H9 (cell line): ENCODE results near the gene MAPKAPK3. TPM values are rescaled to one million over a fixed set of nuclear protein-coding genes. Genes with fewer than 3 reads are reported as not detected.

Source experiments
- DNase-seq: peaks from one replicate; pipeline ENCODE4 v3.0.0-alpha.2; 2017
- H2AFZ ChIP-seq: one replicate; pipeline ENCODE4 v1.6.1; 2013; ENCODE audit warnings: mild to moderate bottlenecking, low read length, control low read depth, moderate library complexity
- H2AK5ac ChIP-seq: 2 replicates; pipeline ENCODE4 v1.6.1; 2013; ENCODE audit warnings: low read length, control low read depth, mixed read lengths; ENCODE audit not compliant: insufficient read length
- H2BK120ac ChIP-seq: one replicate; pipeline ENCODE4 v1.6.1; 2013; ENCODE audit warnings: low read depth, mild to moderate bottlenecking, low read length, control low read depth, inconsistent platforms; ENCODE audit not compliant: poor library complexity, severe bottlenecking
- H2BK12ac ChIP-seq: 2 replicates; pipeline ENCODE4 v1.6.1; 2013; ENCODE audit warnings: low read length, control low read depth, mixed read lengths, low read depth; ENCODE audit not compliant: insufficient read length
- H2BK15ac ChIP-seq: 2 replicates; pipeline ENCODE4 v1.6.1; 2013; ENCODE audit warnings: low read depth, low read length, control low read depth
- H2BK20ac ChIP-seq: one replicate; pipeline ENCODE4 v1.6.1; 2013; ENCODE audit warnings: low read depth, mild to moderate bottlenecking, low read length, control low read depth, inconsistent platforms; ENCODE audit not compliant: poor library complexity, severe bottlenecking
- H2BK5ac ChIP-seq: 2 replicates; pipeline ENCODE4 v1.6.1; 2013; ENCODE audit warnings: low read length, control low read depth, mixed read lengths; ENCODE audit not compliant: insufficient read length
- H3K14ac ChIP-seq: 2 replicates; pipeline ENCODE4 v1.6.1; 2013; ENCODE audit warnings: low read length, control low read depth; ENCODE audit not compliant: insufficient read depth
- H3K18ac ChIP-seq: 2 replicates; pipeline ENCODE4 v1.6.1; 2013; ENCODE audit warnings: low read depth, mild to moderate bottlenecking, mixed read lengths, low read length, control low read depth; ENCODE audit not compliant: insufficient read length
- H3K23ac ChIP-seq: 2 replicates; pipeline ENCODE4 v1.6.1; 2013; ENCODE audit warnings: low read length, control low read depth, mixed read lengths, low read depth; ENCODE audit not compliant: insufficient read length
- H3K23me2 ChIP-seq: 2 replicates; pipeline ENCODE4 v1.6.1; 2013; ENCODE audit warnings: low read depth, mild to moderate bottlenecking, mixed read lengths, low read length, control low read depth; ENCODE audit not compliant: insufficient read length, poor library complexity, severe bottlenecking
- H3K27ac ChIP-seq: 2 replicates; pipeline ENCODE4 v1.5.1; 2013; ENCODE audit warnings: low read length, control low read depth, mixed read lengths, low read depth; ENCODE audit not compliant: insufficient read length
- H3K27me3 ChIP-seq: 2 replicates; pipeline ENCODE4 v1.6.1; 2013; ENCODE audit warnings: low read length, control low read depth, inconsistent platforms; ENCODE audit not compliant: insufficient read depth
- H3K4ac ChIP-seq: 2 replicates; pipeline ENCODE4 v1.6.1; 2013; ENCODE audit warnings: low read depth, mild to moderate bottlenecking, control low read depth, inconsistent platforms, low read length, moderate library complexity
- H3K4me1 ChIP-seq: 2 replicates; pipeline ENCODE4 v1.6.1; 2013; ENCODE audit warnings: low read length, control low read depth, inconsistent platforms; ENCODE audit not compliant: insufficient read depth
- H3K4me2 ChIP-seq: 2 replicates; pipeline ENCODE4 v1.6.1; 2013; ENCODE audit warnings: low read length, control low read depth, mixed read lengths; ENCODE audit not compliant: insufficient read length, insufficient read depth
- H3K56ac ChIP-seq: 2 replicates; pipeline ENCODE4 v1.6.1; 2013; ENCODE audit warnings: low read depth, mild to moderate bottlenecking, mixed read lengths, low read length, control low read depth; ENCODE audit not compliant: insufficient read length
- H3K79me1 ChIP-seq: 2 replicates; pipeline ENCODE4 v1.6.1; 2013; ENCODE audit warnings: low read depth, mild to moderate bottlenecking, moderate library complexity, low read length, control low read depth, inconsistent platforms; ENCODE audit not compliant: insufficient read depth, poor library complexity, severe bottlenecking
- H3K79me2 ChIP-seq: 2 replicates; pipeline ENCODE4 v1.6.1; 2013; ENCODE audit warnings: low read length, control low read depth, inconsistent platforms; ENCODE audit not compliant: insufficient read depth
- H3K9ac ChIP-seq: 2 replicates; pipeline ENCODE4 v1.6.1; 2013; ENCODE audit warnings: low read length, control low read depth, mixed read lengths; ENCODE audit not compliant: insufficient read length; ENCODE audit errors: extremely low read depth
- H3K9me3 ChIP-seq: one replicate; pipeline ENCODE4 v1.6.1; 2013; ENCODE audit warnings: low read depth, low read length, inconsistent platforms; ENCODE audit not compliant: control insufficient read depth
- H3T11ph ChIP-seq: one replicate; pipeline ENCODE4 v1.6.1; 2013; ENCODE audit warnings: mild to moderate bottlenecking, low read length, control low read depth, inconsistent platforms
- H4K20me1 ChIP-seq: one replicate; pipeline ENCODE4 v1.6.1; 2013; ENCODE audit not compliant: control insufficient read depth, insufficient read length, insufficient read depth
- H4K5ac ChIP-seq: 2 replicates; pipeline ENCODE4 v1.6.1; 2013; ENCODE audit warnings: low read depth, mild to moderate bottlenecking, mixed read lengths, low read length, control low read depth; ENCODE audit not compliant: insufficient read length
- H4K8ac ChIP-seq: replicated peaks from 2 replicates; pipeline ENCODE4 v1.6.1; 2013; ENCODE audit warnings: low read length, control low read depth, mixed read lengths, low read depth; ENCODE audit not compliant: insufficient read length
- H4K91ac ChIP-seq: 2 replicates; pipeline ENCODE4 v1.6.1; 2013; ENCODE audit warnings: low read depth, mild to moderate bottlenecking, moderate library complexity, mixed read lengths, low read length, control low read depth; ENCODE audit not compliant: insufficient read length
- H3K27ac Mint-ChIP-seq, 3 experiments: 2 replicates in 2 of 3; 3 replicates in 1 of 3; pipeline ENCODE4 v1.8.0; 2020 to 2021; ENCODE audit warnings: mixed read lengths in 3 of 3, mild to moderate bottlenecking in 1 of 3, moderate library complexity in 1 of 3
- H3K27me3 Mint-ChIP-seq: 2 replicates; pipeline ENCODE4 v1.8.0; 2021; ENCODE audit warnings: low read depth, mild to moderate bottlenecking, moderate library complexity, mixed read lengths
- H3K36me3 Mint-ChIP-seq, 3 experiments: 2 replicates in 2 of 3; 3 replicates in 1 of 3; pipeline ENCODE4 v1.8.0; 2020 to 2021; ENCODE audit warnings: low read depth in 3 of 3, mixed read lengths in 3 of 3; ENCODE audit not compliant: insufficient read depth in 1 of 3
- H3K4me1 Mint-ChIP-seq, 2 experiments: 2 replicates each; pipeline ENCODE4 v1.8.0; 2020; ENCODE audit warnings: mixed read lengths in 2 of 2
- H3K4me3 Mint-ChIP-seq, 2 experiments: 2 replicates in 1 of 2; 3 replicates in 1 of 2; pipeline ENCODE4 v1.8.0; 2020 to 2021; ENCODE audit warnings: mild to moderate bottlenecking in 2 of 2, mixed read lengths in 2 of 2, moderate library complexity in 1 of 2
- H3K9me3 Mint-ChIP-seq, 2 experiments: 2 replicates in 1 of 2; 3 replicates in 1 of 2; pipeline ENCODE4 v1.8.0; 2020; ENCODE audit warnings: mild to moderate bottlenecking in 2 of 2, mixed read lengths in 2 of 2, moderate library complexity in 1 of 2
- WGBS: extraction: QIAGEN DNeasy Blood & Tissue Kit; methylation state at CpG from one replicate; pipeline ENCODE4 v1.1.7; 2013; ENCODE audit warnings: missing lambda C conversion rate, low lambda C conversion rate, mixed read lengths; ENCODE audit not compliant: insufficient read length; ENCODE audit errors: extremely low coverage; 5-methylcytosine and 5-hydroxymethylcytosine counted together
- total RNA-seq: library from RNA; stranded (reverse); gene quantifications from 2 replicates; pipeline ENCODE4 v1.2.1, GENCODE V29; 2021
- TF ChIP-seq, protein P1 (sequence below): fragments of 200-600 bp; sonication (generic); conservative IDR thresholded peaks from 3 replicates; pipeline ENCODE4 v1.8.0; 2021; ENCODE audit warnings: antibody characterized with exemption, mild to moderate bottlenecking

Gene MAPKAPK3
- total RNA-seq, 1 experiment from 2014 or later, result 57.9 TPM

DNA sequence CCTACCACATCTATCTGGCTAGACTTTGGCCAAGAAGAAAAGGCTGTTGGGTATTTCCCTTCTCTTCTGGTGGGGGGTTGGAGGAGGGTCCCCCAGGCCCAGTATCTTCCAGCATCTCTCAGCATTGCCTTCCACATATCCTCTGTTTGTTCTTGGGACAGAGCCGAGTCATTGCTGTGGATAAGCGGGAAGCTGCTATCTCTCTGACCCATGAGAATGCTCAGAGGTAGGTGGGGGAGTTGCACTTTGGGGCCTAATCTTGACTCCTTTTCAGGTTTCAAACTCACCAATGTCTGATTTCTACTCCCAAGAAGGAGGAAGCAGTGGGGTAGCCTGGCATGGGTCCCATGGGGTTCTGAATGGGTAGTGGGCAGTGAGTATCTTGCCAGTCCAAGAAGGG lies 39.6 kb upstream of the MAPKAPK3 start:
- no peaks in the 10 kb centered on the region for H4K20me1 ChIP-seq
- H3K9me3 ChIP-seq, result no peaks in the 10 kb centered on the region
- no peak for DNase-seq
- H3K4ac ChIP-seq, result no peak overlapping the region
- H3K23ac ChIP-seq, result no peak overlapping the region
- no peak overlapping the region for H3K56ac ChIP-seq
- H3K27ac Mint-ChIP-seq, result no peak overlapping the region
- no peak overlapping the region for H3K14ac ChIP-seq
- H3T11ph ChIP-seq, result no peak overlapping the region
- H3K18ac ChIP-seq, result no peak overlapping the region
- H3K23me2 ChIP-seq, result no peaks in the 10 kb centered on the region
- no peak overlapping the region for H2BK120ac ChIP-seq
- WGBS, result no CpG with 5 or more reads among the region's 2 CpGs
- H4K91ac ChIP-seq, result no peak overlapping the region
- no peak overlapping the region for H2BK15ac ChIP-seq
- no peak overlapping the region for H3K4me2 ChIP-seq
- no peaks in the 10 kb centered on the region for H3K79me2 ChIP-seq
- no peaks in the 10 kb centered on the region for H3K9me3 Mint-ChIP-seq
- H2BK20ac ChIP-seq, result no peak overlapping the region
- no peaks in the 10 kb centered on the region for H3K4me1 Mint-ChIP-seq
- no peak overlapping the region for H2BK5ac ChIP-seq
- no peak overlapping the region for H3K27ac ChIP-seq
- no peak overlapping the region for H2AK5ac ChIP-seq
- H3K27me3 ChIP-seq, result no peaks in the 10 kb centered on the region
- H3K27me3 Mint-ChIP-seq, result no peaks in the 10 kb centered on the region
- H4K8ac ChIP-seq, result no peak overlapping the region
- no peaks in the 10 kb centered on the region for H3K79me1 ChIP-seq
- H2AFZ ChIP-seq, result no peak overlapping the region
- TF ChIP-seq, protein P1, sequence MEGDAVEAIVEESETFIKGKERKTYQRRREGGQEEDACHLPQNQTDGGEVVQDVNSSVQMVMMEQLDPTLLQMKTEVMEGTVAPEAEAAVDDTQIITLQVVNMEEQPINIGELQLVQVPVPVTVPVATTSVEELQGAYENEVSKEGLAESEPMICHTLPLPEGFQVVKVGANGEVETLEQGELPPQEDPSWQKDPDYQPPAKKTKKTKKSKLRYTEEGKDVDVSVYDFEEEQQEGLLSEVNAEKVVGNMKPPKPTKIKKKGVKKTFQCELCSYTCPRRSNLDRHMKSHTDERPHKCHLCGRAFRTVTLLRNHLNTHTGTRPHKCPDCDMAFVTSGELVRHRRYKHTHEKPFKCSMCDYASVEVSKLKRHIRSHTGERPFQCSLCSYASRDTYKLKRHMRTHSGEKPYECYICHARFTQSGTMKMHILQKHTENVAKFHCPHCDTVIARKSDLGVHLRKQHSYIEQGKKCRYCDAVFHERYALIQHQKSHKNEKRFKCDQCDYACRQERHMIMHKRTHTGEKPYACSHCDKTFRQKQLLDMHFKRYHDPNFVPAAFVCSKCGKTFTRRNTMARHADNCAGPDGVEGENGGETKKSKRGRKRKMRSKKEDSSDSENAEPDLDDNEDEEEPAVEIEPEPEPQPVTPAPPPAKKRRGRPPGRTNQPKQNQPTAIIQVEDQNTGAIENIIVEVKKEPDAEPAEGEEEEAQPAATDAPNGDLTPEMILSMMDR, result no peak
- no peaks in the 10 kb centered on the region for H3K4me1 ChIP-seq
- H4K5ac ChIP-seq, result no peak overlapping the region
- H3K9ac ChIP-seq, result no peak overlapping the region
- H2BK12ac ChIP-seq, result no peak overlapping the region
- peaks cover 0 to 4% (median 2%) of the 10 kb centered on the region in 3 experiments; a peak in 4 of 7 replicates for H3K36me3 Mint-ChIP-seq
- no peak overlapping the region for H3K4me3 Mint-ChIP-seq
